Astrocyte (in vitro differentiated cells and primary cell): Measurements from ENCODE around the gene HM13. TPM values are rescaled to one million over a fixed set of nuclear protein-coding genes. Genes with fewer than 3 reads are reported as not detected.

ENCODE experiments used
- DNase-seq: peaks from one replicate; pipeline ENCODE4 v3.0.0-alpha.2; 2010; ENCODE audit warnings: low read depth
- FAIRE-seq: peaks from 2 replicates; lab custom pipeline; 2011; peaks lifted over from hg19 to GRCh38; lab: Jason Lieb, UNC
- H2AFZ ChIP-seq: 2 replicates; pipeline ENCODE4 v1.6.0; 2012; ENCODE audit warnings: low read depth, low read length, inconsistent platforms
- H3K27ac ChIP-seq: 2 replicates; pipeline ENCODE4 v1.5.1; 2011; ENCODE audit warnings: low read depth, low read length, inconsistent platforms
- H3K27me3 ChIP-seq: 2 replicates; pipeline ENCODE4 v1.6.0; 2011; ENCODE audit warnings: low read length, inconsistent platforms; ENCODE audit not compliant: insufficient read depth
- H3K36me3 ChIP-seq: 2 replicates; pipeline ENCODE4 v1.5.1; 2011; ENCODE audit warnings: low read length, inconsistent platforms; ENCODE audit not compliant: insufficient read depth
- H3K4me1 ChIP-seq: 2 replicates; pipeline ENCODE4 v1.5.1; 2011; ENCODE audit warnings: low read length, inconsistent platforms; ENCODE audit not compliant: insufficient read depth
- H3K4me2 ChIP-seq: 2 replicates; pipeline ENCODE4 v1.6.0; 2012; ENCODE audit warnings: low read length, inconsistent platforms
- H3K4me3 ChIP-seq: 2 replicates; pipeline ENCODE4 v1.5.1; 2011; ENCODE audit warnings: low read depth, mild to moderate bottlenecking, low read length, inconsistent platforms; ENCODE audit not compliant: insufficient read depth
- H3K79me2 ChIP-seq: 2 replicates; pipeline ENCODE4 v1.6.0; 2012; ENCODE audit warnings: mild to moderate bottlenecking, low read length, inconsistent platforms; ENCODE audit not compliant: insufficient read depth
- H3K9ac ChIP-seq: 2 replicates; pipeline ENCODE4 v1.6.0; 2012; ENCODE audit warnings: mild to moderate bottlenecking, low read length, inconsistent platforms
- H3K9me3 ChIP-seq: 2 replicates; pipeline ENCODE4 v1.5.1; 2012; ENCODE audit warnings: low read depth, mild to moderate bottlenecking, low read length, inconsistent platforms; ENCODE audit not compliant: insufficient read depth
- H4K20me1 ChIP-seq: 2 replicates; pipeline ENCODE4 v1.6.0; 2012; ENCODE audit warnings: low read length, inconsistent platforms; ENCODE audit not compliant: insufficient read depth
- H3K27ac Mint-ChIP-seq: one replicate; pipeline ENCODE4 v1.8.0; 2021; ENCODE audit warnings: mild to moderate bottlenecking, mixed read lengths; ENCODE audit not compliant: unreplicated experiment
- H3K27me3 Mint-ChIP-seq: one replicate; pipeline ENCODE4 v1.8.0; 2021; ENCODE audit warnings: low read depth, mixed read lengths; ENCODE audit not compliant: unreplicated experiment
- H3K36me3 Mint-ChIP-seq: one replicate; pipeline ENCODE4 v1.8.0; 2021; ENCODE audit warnings: low read depth, mixed read lengths; ENCODE audit not compliant: unreplicated experiment
- H3K4me1 Mint-ChIP-seq: one replicate; pipeline ENCODE4 v1.8.0; 2021; ENCODE audit warnings: low read depth, mixed read lengths; ENCODE audit not compliant: unreplicated experiment
- H3K4me3 Mint-ChIP-seq: one replicate; pipeline ENCODE4 v1.8.0; 2021; ENCODE audit warnings: mild to moderate bottlenecking, moderate library complexity, mixed read lengths; ENCODE audit not compliant: unreplicated experiment
- H3K9me3 Mint-ChIP-seq: one replicate; pipeline ENCODE4 v1.8.0; 2021; ENCODE audit warnings: mild to moderate bottlenecking, mixed read lengths; ENCODE audit not compliant: unreplicated experiment
- CTCF ChIP-seq: IDR thresholded peaks from 2 replicates; pipeline ENCODE4 v1.5.1; 2011; ENCODE audit warnings: low read depth, mild to moderate bottlenecking, inconsistent platforms, low read length, moderate library complexity; ENCODE audit not compliant: insufficient read depth
- EZH2 ChIP-seq: IDR thresholded peaks from 2 replicates; pipeline ENCODE4 v1.6.1; 2012; ENCODE audit warnings: mild to moderate bottlenecking, low read length, inconsistent platforms; ENCODE audit not compliant: insufficient read depth
- total RNA-seq: library from RNA; stranded (reverse); gene quantifications from 2 replicates; pipeline ENCODE4 v1.2.1, GENCODE V29; 2021

Gene HM13
- total RNA-seq, 1 donor from 2014 or later: 399 TPM

GRCh38 chr20:31551163-31552081 lies 37.2 kb downstream of the HM13 start:
- Mint-ChIP-seq H3K4me1 (peaks cover 46% of the 10 kb centered on the region), H3K4me3 (peak overlapping the region; percentile 20), H3K27ac (peak overlapping the region; percentile 89), H3K9me3 (no peaks in the 10 kb centered on the region), H3K36me3 (peaks cover 57% of the 10 kb centered on the region), H3K27me3 (no peaks in the 10 kb centered on the region)
- no peak overlapping the region for H2AFZ ChIP-seq
- H3K4me2 ChIP-seq: peak overlapping the region; percentile 37
- peak; percentile 59 for DNase-seq
- H3K9me3 ChIP-seq: no peaks in the 10 kb centered on the region
- H3K4me1 ChIP-seq: peaks cover 27% of the 10 kb centered on the region
- H3K4me3 ChIP-seq: no peak overlapping the region
- H3K27me3 ChIP-seq: no peaks in the 10 kb centered on the region
- peaks cover 32% of the 10 kb centered on the region for H3K79me2 ChIP-seq
- H3K9ac ChIP-seq: peak overlapping the region; percentile 34
- peak overlapping the region; percentile 29 for H3K27ac ChIP-seq
- FAIRE-seq: no peak
- H3K36me3 ChIP-seq: peaks cover 50% of the 10 kb centered on the region
- peaks cover 14% of the 10 kb centered on the region for H4K20me1 ChIP-seq
- no peak for TF ChIP-seq EZH2
- TF ChIP-seq CTCF: no peak

- DNase-seq: no peak
- peaks cover 48% of the 10 kb centered on the region for H3K36me3 ChIP-seq
- no peak overlapping the region for H3K27ac Mint-ChIP-seq
These were observed 41.0 kb downstream of the HM13 start for GRCh38 chr20:31555203-31555775.

More at GRCh38 chr20:31555203-31555775, 41.0 kb downstream of the HM13 start:
- Histone ChIP-seq H3K4me2 (no peak overlapping the region), H3K4me3 (no peak overlapping the region), H4K20me1 (peaks cover 15% of the 10 kb centered on the region), H3K9ac (no peak overlapping the region), H3K4me1 (peaks cover 26% of the 10 kb centered on the region), H3K27ac (no peak overlapping the region), H2AFZ (no peak overlapping the region), H3K9me3 (no peaks in the 10 kb centered on the region), H3K79me2 (no peaks in the 10 kb centered on the region), H3K27me3 (no peaks in the 10 kb centered on the region)
- no peak for FAIRE-seq
- Mint-ChIP-seq H3K27me3 (no peaks in the 10 kb centered on the region), H3K9me3 (no peaks in the 10 kb centered on the region), H3K4me1 (peaks cover 47% of the 10 kb centered on the region), H3K36me3 (peaks cover 46% of the 10 kb centered on the region), H3K4me3 (no peak overlapping the region)
- no peak for TF ChIP-seq EZH2
- no peak for TF ChIP-seq CTCF
